ENCODE results near the gene NFKBIE.
"Not testable (repeated sequence)": the region's sequence is repeated elsewhere in the genome, so short reads cannot be mapped to it uniquely, and the experiment has no call there.

Gene NFKBIE

GRCh38 chr6:44265007-44265721, at the start of gene NFKBIE:
TSS of gene NFKBIE (minus strand) at chr6:44265551. CDS start at chr6:44265346, 205 bp downstream.
- in situ Hi-C loops (cut with HindIII; ENCODE audit: low pct_unique_long_range_greater_than_20kb, low sequenced_read_pairs): no loop called here

GRCh38 chr6:44314657-44315056, 49.3 kb upstream of the NFKBIE start:
- in situ Hi-C loops (cut with HindIII; ENCODE audit: low pct_unique_long_range_greater_than_20kb, low sequenced_read_pairs); DNase-seq (ENCODE audit: low read depth in 1 of 2, low spot score in 1 of 2): not testable (repeated sequence)

More at GRCh38 chr6:44265007-44265721, at the start of gene NFKBIE:
- no peak for TF ChIP-seq JUND (IDR thresholded peaks at IDR 0.05; ENCODE audit: low read depth)
- peak; percentile 88 for DNase-seq (ENCODE audit: low read depth in 1 of 2, low spot score in 1 of 2)

- DNase-seq (ENCODE audit: low read depth in 1 of 2, low spot score in 1 of 2): peak; percentile 66 to 92
- in situ Hi-C loops (cut with HindIII; ENCODE audit: low pct_unique_long_range_greater_than_20kb, low sequenced_read_pairs): no loop called here
- TF ChIP-seq JUND (IDR thresholded peaks at IDR 0.05; ENCODE audit: low read depth): no peak
These were observed 47.8 kb upstream of the NFKBIE start, which contains the start of gene AARS2 for GRCh38 chr6:44312901-44313788. TSS of gene AARS2 (minus strand) at chr6:44313347. CDS start at chr6:44313323, 24 bp downstream.

GRCh38 chr6:44311767-44312166, 46.4 kb upstream of the NFKBIE start:
- no peak for TF ChIP-seq JUND (IDR thresholded peaks at IDR 0.05; ENCODE audit: low read depth)
- DNase-seq (ENCODE audit: low read depth in 1 of 2, low spot score in 1 of 2): peak in 1 of 2 experiments; percentile 22
- in situ Hi-C loops (cut with HindIII; ENCODE audit: low pct_unique_long_range_greater_than_20kb, low sequenced_read_pairs): no loop called here

GRCh38 chr6:44311304-44311703, 46.0 kb upstream of the NFKBIE start:
- in situ Hi-C loops (cut with HindIII; ENCODE audit: low pct_unique_long_range_greater_than_20kb, low sequenced_read_pairs): no loop called here
- no peak for TF ChIP-seq JUND (IDR thresholded peaks at IDR 0.05; ENCODE audit: low read depth)
- no peak for DNase-seq (ENCODE audit: low read depth in 1 of 2, low spot score in 1 of 2)

- no peak for TF ChIP-seq JUND (IDR thresholded peaks at IDR 0.05; ENCODE audit: low read depth)
- DNase-seq (ENCODE audit: low read depth in 1 of 2, low spot score in 1 of 2): no peak
- in situ Hi-C loops (cut with HindIII; ENCODE audit: low pct_unique_long_range_greater_than_20kb, low sequenced_read_pairs): no loop called here
These were observed 44.9 kb upstream of the NFKBIE start for GRCh38 chr6:44310241-44310640.

- no peak for TF ChIP-seq JUND (IDR thresholded peaks at IDR 0.05; ENCODE audit: low read depth)
- in situ Hi-C loops (cut with HindIII; ENCODE audit: low pct_unique_long_range_greater_than_20kb, low sequenced_read_pairs): no loop called here
- no peak for DNase-seq (ENCODE audit: low read depth in 1 of 2, low spot score in 1 of 2)
These were observed 44.3 kb upstream of the NFKBIE start for GRCh38 chr6:44309631-44310030.

- in situ Hi-C loops (cut with HindIII; ENCODE audit: low pct_unique_long_range_greater_than_20kb, low sequenced_read_pairs): no loop called here
- no peak for DNase-seq (ENCODE audit: low read depth in 1 of 2, low spot score in 1 of 2)
These were observed 43.7 kb upstream of the NFKBIE start for GRCh38 chr6:44309092-44309491.

GRCh38 chr6:44307217-44307616, 41.9 kb upstream of the NFKBIE start:
- no peak for DNase-seq (ENCODE audit: low read depth in 1 of 2, low spot score in 1 of 2)
- in situ Hi-C loops (cut with HindIII; ENCODE audit: low pct_unique_long_range_greater_than_20kb, low sequenced_read_pairs): no loop called here
- TF ChIP-seq JUND (IDR thresholded peaks at IDR 0.05; ENCODE audit: low read depth): no peak

More at GRCh38 chr6:44309092-44309491, 43.7 kb upstream of the NFKBIE start:
- no peak for TF ChIP-seq JUND (IDR thresholded peaks at IDR 0.05; ENCODE audit: low read depth)

- DNase-seq (ENCODE audit: low read depth in 1 of 2, low spot score in 1 of 2): no peak
- TF ChIP-seq JUND (IDR thresholded peaks at IDR 0.05; ENCODE audit: low read depth): no peak
- in situ Hi-C loops (cut with HindIII; ENCODE audit: low pct_unique_long_range_greater_than_20kb, low sequenced_read_pairs): no loop called here
These were observed 41.4 kb upstream of the NFKBIE start for GRCh38 chr6:44306710-44307109.

- TF ChIP-seq JUND (IDR thresholded peaks at IDR 0.05; ENCODE audit: low read depth): no peak
- no peak for DNase-seq (ENCODE audit: low read depth in 1 of 2, low spot score in 1 of 2)
- in situ Hi-C loops (cut with HindIII; ENCODE audit: low pct_unique_long_range_greater_than_20kb, low sequenced_read_pairs): no loop called here
These were observed 39.9 kb upstream of the NFKBIE start for GRCh38 chr6:44305200-44305725.

- peak in 1 of 2 experiments; percentile 24 for DNase-seq (ENCODE audit: low read depth in 1 of 2, low spot score in 1 of 2)
- TF ChIP-seq JUND (IDR thresholded peaks at IDR 0.05; ENCODE audit: low read depth): no peak
- in situ Hi-C loops (cut with HindIII; ENCODE audit: low pct_unique_long_range_greater_than_20kb, low sequenced_read_pairs): no loop called here
These were observed 39.2 kb upstream of the NFKBIE start for GRCh38 chr6:44304282-44305199.
